Measurements from ENCODE around the gene CFAP206.

Gene CFAP206

GRCh38 chr6:87419266-87419665, 11.5 kb downstream of the CFAP206 start:
- DNase-seq (ENCODE audit: low read depth in 2 of 2): no peak
- no peak overlapping the region for H3K4me3 ChIP-seq (replicated peaks in 1 of 2; ENCODE audit: low read depth in 2 of 2, low read length in 2 of 2)
- TF ChIP-seq, protein P1, sequence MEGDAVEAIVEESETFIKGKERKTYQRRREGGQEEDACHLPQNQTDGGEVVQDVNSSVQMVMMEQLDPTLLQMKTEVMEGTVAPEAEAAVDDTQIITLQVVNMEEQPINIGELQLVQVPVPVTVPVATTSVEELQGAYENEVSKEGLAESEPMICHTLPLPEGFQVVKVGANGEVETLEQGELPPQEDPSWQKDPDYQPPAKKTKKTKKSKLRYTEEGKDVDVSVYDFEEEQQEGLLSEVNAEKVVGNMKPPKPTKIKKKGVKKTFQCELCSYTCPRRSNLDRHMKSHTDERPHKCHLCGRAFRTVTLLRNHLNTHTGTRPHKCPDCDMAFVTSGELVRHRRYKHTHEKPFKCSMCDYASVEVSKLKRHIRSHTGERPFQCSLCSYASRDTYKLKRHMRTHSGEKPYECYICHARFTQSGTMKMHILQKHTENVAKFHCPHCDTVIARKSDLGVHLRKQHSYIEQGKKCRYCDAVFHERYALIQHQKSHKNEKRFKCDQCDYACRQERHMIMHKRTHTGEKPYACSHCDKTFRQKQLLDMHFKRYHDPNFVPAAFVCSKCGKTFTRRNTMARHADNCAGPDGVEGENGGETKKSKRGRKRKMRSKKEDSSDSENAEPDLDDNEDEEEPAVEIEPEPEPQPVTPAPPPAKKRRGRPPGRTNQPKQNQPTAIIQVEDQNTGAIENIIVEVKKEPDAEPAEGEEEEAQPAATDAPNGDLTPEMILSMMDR (IDR thresholded peaks at IDR 0.05; ENCODE audit: low read depth, low read length): no peak

DNA sequence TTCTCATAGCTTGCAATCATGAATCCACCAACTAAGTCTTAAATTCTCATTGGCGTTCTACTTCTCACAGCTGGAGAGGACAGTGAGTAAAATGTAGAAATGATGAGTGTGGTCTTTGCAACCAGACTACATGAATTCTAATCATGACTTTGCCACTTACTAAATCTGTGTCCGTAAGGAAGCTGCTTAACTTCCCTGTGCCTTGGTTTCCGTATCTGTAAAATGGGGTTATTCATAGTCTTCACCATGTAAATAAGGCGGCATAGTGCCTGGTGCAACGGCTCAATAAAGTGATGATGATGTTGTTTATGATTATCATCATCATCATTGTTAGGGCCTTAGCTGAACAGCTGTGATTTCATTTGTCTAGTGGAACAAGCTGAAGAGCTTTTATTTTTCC, 12.6 kb downstream of the CFAP206 start:
- TF ChIP-seq, protein P1 (IDR thresholded peaks at IDR 0.05; ENCODE audit: low read depth, low read length): no peak
- no peak overlapping the region for H3K4me3 ChIP-seq (replicated peaks in 1 of 2; ENCODE audit: low read depth in 2 of 2, low read length in 2 of 2)
- no peak for DNase-seq (ENCODE audit: low read depth in 2 of 2)

DNA sequence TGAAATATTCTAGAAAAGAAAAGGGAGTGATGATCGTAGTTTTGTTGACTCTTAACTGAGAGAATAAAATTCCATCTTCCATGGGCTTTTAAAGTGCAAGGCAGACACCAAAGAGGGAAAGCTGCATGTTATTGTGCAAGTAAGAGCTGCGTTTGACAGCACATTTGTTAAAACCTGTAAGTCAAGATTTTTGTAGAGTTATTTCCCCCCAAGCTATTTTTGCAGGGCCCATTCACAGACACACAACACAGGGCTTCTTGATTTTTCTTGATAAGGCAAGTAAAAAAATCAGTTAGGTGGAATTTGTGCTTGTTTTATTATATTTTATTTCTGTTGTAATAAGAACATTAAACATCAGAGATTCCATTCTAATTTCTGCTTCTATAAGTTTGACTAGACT, 13.8 kb downstream of the CFAP206 start:
- TF ChIP-seq, protein P1 (IDR thresholded peaks at IDR 0.05; ENCODE audit: low read depth, low read length): no peak
- DNase-seq (ENCODE audit: low read depth in 2 of 2): no peak
- no peak overlapping the region for H3K4me3 ChIP-seq (replicated peaks in 1 of 2; ENCODE audit: low read depth in 2 of 2, low read length in 2 of 2)

DNA sequence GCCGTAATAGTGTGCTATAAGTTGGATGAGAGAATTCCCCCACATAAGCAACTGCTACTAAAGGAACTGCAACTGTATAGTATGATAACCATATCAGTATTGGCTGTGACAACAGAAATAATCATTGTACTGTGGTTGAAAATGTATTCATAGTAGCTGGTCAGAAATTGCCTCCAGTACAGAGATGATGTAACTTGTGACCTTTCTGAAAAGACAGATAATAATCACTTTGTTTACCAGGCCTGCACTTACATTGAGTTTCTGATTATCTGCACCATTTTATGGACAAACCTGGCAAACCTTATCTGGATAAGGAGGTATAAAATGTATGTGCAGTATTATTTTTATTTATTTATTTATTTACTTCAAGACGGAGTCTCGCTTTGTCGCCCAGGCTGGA, 19.0 kb downstream of the CFAP206 start:
- no peak overlapping the region for H3K4me3 ChIP-seq (replicated peaks in 1 of 2; ENCODE audit: low read depth in 2 of 2, low read length in 2 of 2)
- no peak for DNase-seq (ENCODE audit: low read depth in 2 of 2)
- TF ChIP-seq, protein P1 (IDR thresholded peaks at IDR 0.05; ENCODE audit: low read depth, low read length): no peak

- no peak for DNase-seq (ENCODE audit: low read depth in 2 of 2)
- no peak overlapping the region for H3K4me3 ChIP-seq (replicated peaks in 1 of 2; ENCODE audit: low read depth in 2 of 2, low read length in 2 of 2)
- TF ChIP-seq, protein P1 (IDR thresholded peaks at IDR 0.05; ENCODE audit: low read depth, low read length): no peak
These were observed 22.7 kb downstream of the CFAP206 start for GRCh38 chr6:87430499-87430898.

DNA sequence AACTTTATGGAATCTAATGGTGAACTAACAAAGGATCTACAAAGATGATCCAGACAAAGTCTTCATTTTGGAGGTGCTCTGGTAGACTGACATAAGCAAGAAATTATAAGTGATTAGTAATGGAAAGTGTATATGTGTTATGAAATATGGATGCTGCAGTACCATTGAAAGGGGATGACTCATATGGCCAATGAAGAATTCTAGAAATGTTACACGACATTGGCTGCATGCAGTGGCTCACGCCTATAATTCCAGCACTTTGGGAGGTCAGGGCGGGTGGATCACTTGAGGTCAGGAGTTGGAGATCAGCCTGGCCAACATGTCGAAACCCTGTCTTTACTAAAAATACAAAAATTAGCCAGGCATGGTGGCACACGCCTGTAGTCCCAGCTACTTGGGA, 23.5 kb downstream of the CFAP206 start:
- DNase-seq (ENCODE audit: low read depth in 2 of 2): peak in 1 of 2 donors; percentile 44
- TF ChIP-seq, protein P1 (IDR thresholded peaks at IDR 0.05; ENCODE audit: low read depth, low read length): no peak

DNA sequence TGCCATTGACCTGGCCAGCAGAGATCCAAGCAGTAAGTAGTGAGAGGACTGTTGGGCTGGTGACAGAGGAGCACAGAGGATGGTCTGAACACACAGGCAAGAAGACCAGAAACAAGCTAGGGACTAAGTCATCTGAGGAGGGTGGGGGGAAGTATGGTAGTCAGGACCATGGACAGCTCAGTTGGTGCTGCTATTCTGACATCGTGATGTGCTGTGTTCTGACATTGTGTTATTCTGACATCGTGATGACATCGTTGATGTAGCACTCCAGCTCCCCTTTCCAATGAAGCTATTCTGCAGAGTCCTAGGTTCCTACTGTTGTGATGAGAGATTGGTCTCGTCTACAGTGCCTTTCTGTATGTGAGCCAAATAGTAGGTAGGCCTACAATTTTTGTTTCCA, 28.7 kb downstream of the CFAP206 start:
- TF ChIP-seq, protein P1 (IDR thresholded peaks at IDR 0.05; ENCODE audit: low read depth, low read length): no peak
- H3K4me3 ChIP-seq (replicated peaks in 1 of 2; ENCODE audit: low read depth in 2 of 2, low read length in 2 of 2): no peak overlapping the region

More for the DNA sequence above, 23.5 kb downstream of the CFAP206 start:
- no peak overlapping the region for H3K4me3 ChIP-seq (replicated peaks in 1 of 2; ENCODE audit: low read depth in 2 of 2, low read length in 2 of 2)

More for the DNA sequence above, 28.7 kb downstream of the CFAP206 start:
- DNase-seq (ENCODE audit: low read depth in 2 of 2): peak; percentile 68 to 75
